ENCODE data around the gene SAFB. TPM values are rescaled to one million over a fixed set of nuclear protein-coding genes. Genes with fewer than 3 reads are reported as not detected.
"Not testable (repeated sequence)": the region's sequence is repeated elsewhere in the genome, so short reads cannot be mapped to it uniquely, and the experiment has no call there.

Gene SAFB
- total RNA-seq, 1 donor from 2014 or later = 115 TPM

DNA sequence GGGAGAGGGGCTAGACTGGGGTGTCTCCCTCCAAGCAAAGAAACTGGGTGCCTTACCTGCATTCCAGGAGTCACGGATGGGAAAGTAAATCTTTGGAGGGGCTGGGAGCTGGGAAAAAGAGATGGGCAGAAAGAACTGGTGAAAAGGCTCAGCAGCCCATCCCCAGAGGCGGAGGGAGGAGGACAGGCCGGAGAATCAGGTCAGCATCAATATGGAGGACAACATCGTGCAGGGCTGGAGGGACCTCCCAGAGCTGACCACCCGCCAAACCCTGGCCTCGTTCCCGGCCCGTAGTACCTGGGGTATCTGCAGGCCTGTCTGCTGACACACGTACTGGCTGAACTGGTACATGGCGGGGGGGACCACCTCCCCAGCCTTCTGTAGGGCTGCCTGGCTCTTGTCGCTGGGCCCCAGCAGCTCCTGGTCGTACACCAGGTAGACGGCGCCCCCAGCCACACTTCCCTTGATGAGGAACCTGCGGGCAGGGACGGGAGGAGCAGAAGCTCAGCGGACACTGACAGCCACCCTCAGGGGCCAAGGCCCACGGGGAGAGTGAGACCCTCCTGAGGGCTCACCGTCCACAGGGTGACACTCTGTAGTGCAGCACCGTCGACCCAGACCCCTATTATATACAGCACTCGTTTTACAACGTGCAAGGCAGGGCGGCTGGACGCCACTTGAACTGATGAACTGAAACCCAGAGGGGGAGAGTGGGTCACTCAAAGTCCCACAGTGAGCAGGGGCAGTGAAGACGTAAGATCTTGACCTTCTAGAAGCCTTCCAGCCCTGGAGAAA, 56.6 kb downstream of the SAFB start:
- DNase-seq (ENCODE audit: low spot score) (no peak), ATAC-seq (no peak)
- intact Hi-C loops (cut with DNase I) = no loop called here

DNA sequence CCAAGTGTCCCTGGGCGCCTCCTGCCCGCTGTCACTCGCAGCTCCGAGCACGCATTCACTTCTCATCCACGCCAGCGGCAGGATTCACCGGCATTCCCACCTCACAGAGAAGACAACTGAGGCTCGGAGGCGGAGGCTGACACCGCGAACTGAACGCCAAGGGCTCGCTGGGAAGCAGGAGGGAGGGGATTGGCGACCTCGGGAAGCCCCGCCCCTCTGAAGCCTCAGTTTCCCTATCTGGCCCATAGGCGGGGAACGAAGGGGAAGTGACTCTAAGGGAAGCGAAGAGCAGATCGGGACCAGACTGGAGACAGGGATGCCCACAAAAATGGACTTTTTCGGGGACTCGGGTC, 57.2 kb downstream of the SAFB start:
- intact Hi-C loops (cut with DNase I) = no loop called here
- ATAC-seq (peak; percentile 4), DNase-seq (ENCODE audit: low spot score) (peak; percentile 83)

DNA sequence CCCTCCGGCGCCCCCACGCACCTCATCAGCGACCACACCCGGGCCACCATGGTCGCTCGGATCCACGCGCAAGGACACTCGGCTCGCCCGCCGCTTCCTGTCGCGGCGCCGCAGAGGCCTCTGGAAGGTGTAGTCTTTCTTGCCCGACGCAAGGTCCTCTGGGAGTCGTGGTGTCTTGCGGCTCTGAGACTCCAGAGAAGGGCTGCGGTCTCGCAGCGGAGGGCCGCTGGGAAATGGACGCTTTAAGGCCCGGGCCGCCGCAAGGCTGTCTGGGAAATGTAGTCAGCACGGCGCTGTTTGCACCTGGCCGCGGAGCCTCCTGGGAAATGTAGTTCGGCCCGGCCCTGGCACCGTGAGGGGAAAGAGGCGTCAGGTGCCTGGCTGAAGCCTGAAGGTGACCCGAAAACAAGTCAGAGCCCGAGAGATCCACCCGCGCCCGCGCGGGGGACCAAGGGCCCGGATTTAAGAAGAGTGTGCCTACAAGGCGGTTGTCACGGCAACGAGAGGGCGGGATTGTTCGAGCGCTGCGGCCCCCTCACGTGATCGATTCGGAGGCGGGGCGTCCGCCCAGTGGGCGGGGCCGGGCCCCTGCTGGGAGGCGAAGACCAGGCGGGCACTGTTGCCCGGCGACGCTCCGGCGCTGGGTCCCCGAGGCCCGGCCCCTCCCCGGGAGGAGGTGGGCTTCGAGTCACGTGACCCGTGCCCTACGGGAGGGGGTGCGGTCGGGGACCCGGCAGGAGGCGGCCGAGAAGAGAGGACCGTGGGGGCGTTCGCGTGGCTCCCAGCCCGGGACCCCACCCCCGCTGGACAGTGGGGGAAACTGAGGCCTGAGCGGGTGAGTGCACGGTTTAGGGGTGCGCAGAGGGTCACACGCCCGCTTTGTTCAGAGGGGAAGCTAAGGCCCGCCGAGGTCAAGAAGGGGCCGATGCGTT, 57.8 kb downstream of the SAFB start, which contains the start of the genes HSD11B1L and MICOS13:
TSS of gene HSD11B1L (plus strand) at position 591 of the 932 bp plus-strand sequence. CDS start 3,806 bp downstream, outside the sequence.
TSS of gene MICOS13 (minus strand) at position 80 of the 932 bp plus-strand sequence. CDS start at position 50, 30 bp downstream.
- intact Hi-C loops (cut with DNase I) = no loop called here
- DNase-seq (ENCODE audit: low spot score) (peak; percentile 99), ATAC-seq (peak; percentile 97)

DNA sequence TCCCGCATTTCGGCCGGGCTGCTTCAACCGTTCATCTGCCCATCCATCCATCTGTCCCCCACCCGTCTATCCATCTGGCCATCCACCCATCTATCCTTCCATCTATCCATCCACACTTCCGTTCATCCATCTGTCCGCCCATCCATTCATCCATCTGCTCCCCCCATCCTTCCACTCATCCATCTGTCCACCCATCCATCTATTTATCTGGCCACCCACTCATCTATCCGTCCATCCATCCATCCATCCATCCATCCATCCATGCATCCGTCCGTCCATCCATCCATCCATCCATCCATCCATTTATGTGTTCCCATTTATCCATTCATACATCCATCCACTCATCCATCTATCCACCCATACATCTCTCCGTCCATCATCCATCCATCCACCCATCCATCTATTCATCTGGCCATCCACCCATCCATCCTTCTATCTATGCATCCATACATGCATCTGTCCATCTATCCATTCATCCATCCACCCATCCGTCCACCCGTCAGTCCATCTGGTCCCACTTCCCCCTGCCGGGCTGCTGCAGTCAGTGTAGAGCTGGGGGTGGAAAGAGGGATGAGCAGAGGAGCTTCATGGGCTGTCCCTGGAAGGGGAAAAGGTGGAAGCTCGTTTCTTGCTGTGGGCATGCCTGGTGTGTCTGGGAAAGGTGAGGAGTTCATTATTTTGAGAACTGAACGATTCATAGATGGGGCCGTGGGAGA, 58.7 kb downstream of the SAFB start:
- intact Hi-C loops (cut with DNase I) = no loop called here
- no peak for ATAC-seq
- no peak for DNase-seq (ENCODE audit: low spot score)

DNA sequence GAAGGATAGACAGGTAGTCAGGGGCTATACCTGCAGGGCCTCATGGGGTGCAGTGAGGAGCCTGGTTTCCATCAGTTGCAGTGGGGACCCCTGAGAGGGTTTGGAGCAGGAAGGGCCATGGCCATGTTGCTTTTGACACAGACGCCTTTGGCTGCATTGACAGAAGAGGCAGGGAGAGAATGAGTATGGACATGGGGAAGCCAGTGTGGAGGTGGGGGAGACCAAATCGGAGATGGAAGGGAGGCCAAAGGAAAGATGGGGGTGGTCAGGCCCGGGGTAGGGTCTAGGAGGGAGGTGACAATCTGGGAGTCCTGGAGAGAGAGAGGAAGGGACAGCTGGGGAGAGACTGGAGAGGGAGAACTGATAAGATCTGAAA, 59.2 kb downstream of the SAFB start:
- intact Hi-C loops (cut with DNase I) = no loop called here
- no peak for DNase-seq (ENCODE audit: low spot score)
- ATAC-seq = no peak

DNA sequence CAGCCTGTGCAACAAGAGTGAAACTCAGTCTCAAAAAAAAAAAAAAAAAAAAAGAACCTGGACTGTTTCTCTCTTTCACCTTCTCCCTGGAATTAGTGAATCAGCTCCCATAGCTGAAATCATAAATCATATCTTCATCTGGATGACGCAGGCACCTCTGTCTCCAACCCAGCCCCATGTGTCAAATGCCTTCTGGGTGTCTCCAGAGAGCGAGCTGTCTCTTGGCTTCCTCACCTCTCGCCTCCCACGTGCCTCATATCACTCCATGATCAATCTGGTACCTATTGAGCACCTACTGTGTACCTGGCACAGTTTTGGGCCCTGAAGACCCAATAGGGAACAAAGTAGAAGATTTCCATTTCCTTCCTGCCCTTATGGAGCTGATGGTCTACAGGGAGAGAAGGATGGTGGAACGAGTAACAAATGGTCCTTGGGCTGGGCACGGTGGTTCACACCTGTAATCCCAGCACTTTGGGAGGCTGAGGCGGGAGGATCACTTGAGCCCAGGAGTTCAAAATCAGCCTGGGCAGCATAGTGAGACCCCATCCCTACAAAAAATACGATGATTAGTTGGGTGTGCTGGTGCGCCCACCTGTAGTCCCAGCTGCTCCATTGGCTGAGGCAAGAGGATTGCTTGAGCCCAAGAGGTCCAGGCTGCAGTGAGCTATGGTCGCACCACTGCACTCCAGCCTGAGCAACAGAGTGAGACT, 60.4 kb downstream of the SAFB start:
- ATAC-seq (no peak), DNase-seq (ENCODE audit: low spot score) (no peak)
- intact Hi-C loops (cut with DNase I) = no loop called here

DNA sequence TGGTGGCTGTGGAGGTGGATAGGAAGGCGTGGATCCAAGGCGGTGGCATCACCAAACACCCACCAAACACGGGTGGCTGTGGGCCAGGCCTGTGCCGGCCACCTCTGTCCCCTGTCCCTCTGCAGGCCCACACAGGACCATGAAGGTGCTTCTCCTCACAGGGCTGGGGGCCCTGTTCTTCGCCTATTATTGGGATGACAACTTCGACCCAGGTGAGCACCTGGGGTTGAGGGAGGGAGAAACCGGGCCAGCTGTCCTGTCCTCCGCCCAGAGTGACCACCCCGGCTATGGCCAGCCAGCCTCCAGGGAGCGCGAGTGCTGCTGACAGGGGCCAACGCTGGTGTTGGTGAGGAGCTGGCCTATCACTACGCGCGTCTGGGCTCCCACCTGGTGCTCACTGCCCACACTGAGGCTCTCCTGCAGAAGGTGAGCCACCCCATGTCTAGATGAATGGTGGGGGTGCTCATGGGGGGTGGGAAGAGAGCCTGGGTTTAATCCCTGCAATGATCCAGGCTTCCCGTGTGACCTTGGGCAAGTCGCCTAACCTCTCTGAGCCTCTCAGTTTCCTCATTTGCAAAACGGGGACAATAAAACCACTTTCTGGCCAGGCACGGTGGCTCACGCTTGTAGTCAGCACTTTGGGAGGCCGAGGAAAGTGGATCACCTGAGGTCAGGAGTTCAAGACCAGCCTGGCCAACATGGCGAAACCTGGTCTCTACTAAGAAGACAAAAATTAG, 62.0 kb downstream of the SAFB start:
- DNase-seq (ENCODE audit: low spot score) (no peak), ATAC-seq (no peak)
- intact Hi-C loops (cut with DNase I) = no loop called here

DNA sequence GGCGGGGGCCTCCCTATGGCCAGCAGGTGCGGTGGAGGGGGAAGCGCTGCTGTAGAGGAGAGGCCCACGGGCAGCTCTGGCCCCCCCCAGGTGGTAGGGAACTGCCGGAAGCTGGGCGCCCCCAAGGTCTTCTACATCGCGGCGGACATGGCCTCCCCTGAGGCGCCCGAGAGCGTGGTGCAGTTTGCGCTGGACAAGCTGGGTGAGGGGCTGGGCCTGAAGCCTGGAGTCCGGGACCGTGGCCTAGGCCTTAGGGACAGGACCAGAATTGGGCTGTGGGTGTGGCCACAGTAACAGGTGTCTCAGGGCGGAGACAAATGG, 63.4 kb downstream of the SAFB start:
- intact Hi-C loops (cut with DNase I) = no loop called here
- ATAC-seq = no peak

DNA sequence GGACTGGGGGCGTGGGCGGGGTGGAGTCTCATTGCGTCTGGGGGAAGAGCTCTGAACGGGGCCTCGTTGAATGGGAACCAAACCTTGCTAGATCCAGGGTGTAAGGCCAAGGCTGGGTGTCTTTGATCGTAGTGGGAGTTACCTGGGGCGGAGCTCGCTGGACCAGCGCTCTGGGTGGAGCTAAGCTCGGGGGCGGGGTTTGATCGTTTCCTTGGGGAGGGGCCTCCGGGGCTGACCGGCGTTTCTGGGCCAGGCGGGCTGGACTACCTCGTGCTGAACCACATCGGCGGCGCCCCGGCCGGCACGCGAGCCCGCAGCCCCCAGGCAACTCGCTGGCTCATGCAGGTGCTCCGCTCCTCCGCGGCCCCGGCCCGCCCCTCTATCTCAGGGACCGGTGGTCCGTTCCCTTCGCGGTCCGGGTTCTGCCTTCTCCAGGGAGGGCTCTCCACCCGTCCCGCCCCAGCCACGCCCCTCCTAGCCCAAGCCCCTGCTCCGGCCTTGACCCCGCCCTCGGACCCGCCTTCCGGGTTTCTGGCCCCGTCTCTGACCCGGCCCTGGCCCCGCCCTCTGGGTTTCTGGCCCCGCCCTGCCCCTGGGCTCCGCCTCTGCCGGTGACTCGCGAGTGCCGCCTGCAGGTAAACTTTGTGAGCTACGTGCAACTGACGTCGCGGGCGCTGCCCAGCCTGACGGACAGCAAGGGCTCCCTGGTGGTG, 63.9 kb downstream of the SAFB start:
- peak; percentile 86 for ATAC-seq
- intact Hi-C loops (cut with DNase I) = no loop called here
- DNase-seq (ENCODE audit: low spot score) = peak; percentile 100

More for the DNA sequence above, 63.4 kb downstream of the SAFB start:
- DNase-seq (ENCODE audit: low spot score) = no peak

DNA sequence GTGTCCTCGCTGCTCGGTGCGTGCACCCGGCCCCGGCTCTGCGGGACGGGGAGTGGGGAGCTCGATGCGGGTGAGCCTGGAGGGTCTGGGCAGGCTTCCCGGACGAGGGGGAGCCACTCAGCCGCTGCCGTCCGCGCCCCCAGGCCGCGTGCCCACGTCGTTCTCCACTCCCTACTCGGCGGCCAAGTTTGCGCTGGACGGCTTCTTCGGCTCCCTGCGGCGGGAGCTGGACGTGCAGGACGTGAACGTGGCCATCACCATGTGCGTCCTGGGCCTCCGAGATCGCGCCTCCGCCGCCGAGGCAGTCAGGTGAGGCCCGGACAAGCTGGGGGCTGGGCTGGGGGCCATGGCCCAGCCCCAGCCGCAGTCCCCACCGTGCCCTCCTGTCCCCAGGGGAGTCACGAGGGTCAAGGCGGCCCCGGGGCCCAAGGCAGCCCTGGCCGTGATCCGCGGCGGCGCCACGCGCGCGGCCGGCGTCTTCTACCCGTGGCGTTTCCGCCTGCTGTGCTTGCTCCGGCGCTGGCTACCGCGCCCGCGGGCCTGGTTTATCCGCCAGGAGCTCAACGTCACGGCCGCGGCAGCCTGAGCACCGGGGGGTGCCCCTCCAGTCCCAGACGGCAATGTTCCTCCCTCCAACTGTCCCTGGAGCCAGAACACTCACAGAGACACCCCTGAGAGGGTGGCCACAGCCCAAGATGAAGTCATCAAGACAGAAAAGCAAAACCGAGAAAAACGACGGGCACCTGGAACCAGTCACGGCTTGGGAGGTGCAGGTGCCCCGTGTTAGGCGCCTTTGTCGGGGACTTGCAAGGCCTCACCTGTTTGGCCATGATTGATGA, 64.7 kb downstream of the SAFB start:
- ATAC-seq = no peak
- intact Hi-C loops (cut with DNase I) = no loop called here
- DNase-seq (ENCODE audit: low spot score) = no peak

DNA sequence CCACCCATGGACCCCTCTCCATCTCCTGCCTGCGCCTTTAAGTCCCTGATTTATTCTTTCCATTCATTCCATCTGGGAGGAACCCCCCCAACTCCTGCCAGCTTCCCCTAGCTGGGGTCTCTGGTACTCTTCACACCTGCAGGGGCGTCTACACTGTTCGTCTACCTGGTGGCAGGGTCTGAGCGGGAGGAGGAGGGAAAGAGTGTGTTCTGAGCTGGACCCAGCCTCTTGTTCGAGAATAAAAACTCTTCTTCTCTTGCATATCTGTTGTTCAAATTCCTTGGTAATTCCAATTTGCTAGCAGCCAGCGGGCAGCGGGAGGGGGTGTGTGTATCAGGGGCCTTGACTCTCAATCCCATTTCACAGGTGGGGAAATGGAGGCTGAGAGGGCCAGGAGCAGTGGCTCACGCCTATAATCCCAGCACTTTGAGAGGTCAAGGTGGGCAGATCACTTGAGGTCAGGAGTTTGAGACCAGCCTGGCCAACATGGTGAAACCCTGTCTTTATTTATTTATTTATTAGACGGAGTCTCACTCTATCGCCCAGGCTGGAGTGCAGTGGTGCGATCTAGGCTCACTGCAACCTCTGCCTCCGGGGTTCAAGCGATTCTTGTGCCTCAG, 65.5 kb downstream of the SAFB start:
- intact Hi-C loops (cut with DNase I); DNase-seq (ENCODE audit: low spot score); ATAC-seq: not testable (repeated sequence)

DNA sequence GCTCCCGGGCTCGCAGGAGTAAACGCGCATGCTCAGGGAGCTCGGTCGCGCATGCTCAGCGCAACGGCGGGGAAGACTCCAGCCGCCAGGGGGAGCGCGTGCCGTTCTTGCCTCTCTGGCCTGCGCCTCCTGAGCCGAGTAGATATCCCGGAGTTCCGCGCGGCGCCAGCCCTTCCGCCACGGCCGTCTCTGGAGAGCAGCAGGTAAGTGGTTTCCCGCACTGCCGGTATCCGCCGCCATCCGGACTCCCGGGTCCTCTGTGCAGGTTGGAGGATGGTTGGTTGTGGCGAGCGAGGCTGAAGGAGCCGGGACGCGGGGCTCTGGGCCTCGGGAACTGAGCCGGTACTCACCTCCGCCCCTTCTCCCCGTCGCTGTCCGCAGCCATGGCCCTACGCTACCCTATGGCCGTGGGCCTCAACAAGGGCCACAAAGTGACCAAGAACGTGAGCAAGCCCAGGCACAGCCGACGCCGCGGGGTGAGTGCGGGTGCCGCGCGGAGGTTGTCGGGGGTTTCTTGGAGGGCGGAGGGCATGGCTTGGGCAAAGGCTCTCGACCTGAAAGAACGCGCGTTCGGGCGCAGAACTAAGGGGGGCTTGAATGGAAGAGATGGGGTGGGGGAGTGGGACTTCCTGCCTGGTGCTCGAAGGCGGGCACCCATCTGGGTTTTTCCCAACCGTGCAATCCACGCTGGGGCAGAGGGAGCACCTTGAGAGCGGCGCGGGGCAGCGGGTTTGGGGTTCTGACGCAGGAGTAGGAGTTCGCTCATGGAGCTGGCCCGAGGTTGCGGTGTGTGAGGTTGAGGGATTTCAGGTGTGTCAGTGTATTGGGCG, 67.5 kb downstream of the SAFB start, which contains the start of gene RPL36:
TSS of gene RPL36 (plus strand) at position 171 of the 830 bp plus-strand sequence. CDS start at position 384, 213 bp downstream.
- ATAC-seq (peak; percentile 89), DNase-seq (ENCODE audit: low spot score) (peak; percentile 99)
- intact Hi-C loops (cut with DNase I) = no loop called here

DNA sequence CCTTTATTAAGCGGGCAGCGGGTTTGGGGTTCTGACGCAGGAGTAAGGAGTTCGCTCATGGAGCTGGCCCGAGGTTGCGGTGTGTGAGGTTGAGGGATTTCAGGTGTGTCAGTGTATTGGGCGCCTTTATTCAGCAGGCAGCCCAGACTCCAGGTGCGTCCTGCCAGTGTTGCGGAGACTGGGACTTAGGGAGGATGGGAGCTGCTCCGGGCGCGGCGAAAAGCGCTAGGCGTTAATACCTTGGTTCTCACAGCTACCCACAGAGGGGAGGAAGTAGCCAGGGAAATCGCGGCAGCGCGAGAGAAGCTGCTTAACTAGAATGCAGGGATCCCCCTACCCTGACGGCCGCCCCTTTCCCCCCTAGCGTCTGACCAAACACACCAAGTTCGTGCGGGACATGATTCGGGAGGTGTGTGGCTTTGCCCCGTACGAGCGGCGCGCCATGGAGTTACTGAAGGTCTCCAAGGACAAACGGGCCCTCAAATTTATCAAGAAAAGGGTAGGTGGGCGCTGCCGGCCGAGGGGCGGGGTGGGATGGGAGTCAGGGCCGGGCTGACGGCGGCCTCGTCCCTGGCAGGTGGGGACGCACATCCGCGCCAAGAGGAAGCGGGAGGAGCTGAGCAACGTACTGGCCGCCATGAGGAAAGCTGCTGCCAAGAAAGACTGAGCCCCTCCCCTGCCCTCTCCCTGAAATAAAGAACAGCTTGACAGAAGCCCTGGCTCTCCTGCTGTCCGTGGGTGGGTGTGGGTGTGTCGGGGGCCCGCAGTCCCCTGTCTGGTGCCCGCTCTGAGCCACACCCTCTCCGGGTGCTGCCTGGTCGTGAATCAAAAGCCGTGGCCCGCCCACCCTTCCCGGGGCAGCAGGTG, 68.3 kb downstream of the SAFB start:
- intact Hi-C loops (cut with DNase I) = no loop called here
- DNase-seq (ENCODE audit: low spot score) = no peak

More for the DNA sequence above, 68.3 kb downstream of the SAFB start:
- no peak for ATAC-seq

Measured in sciatic nerve (tissue), 2 donors.